RPMI8226 (cell line): ENCODE data around the gene CREG2.

Experiments
- DNase-seq: peaks from one replicate; pipeline ENCODE4 v3.0.0-alpha.2; 2015

The CREG2 gene

DNA sequence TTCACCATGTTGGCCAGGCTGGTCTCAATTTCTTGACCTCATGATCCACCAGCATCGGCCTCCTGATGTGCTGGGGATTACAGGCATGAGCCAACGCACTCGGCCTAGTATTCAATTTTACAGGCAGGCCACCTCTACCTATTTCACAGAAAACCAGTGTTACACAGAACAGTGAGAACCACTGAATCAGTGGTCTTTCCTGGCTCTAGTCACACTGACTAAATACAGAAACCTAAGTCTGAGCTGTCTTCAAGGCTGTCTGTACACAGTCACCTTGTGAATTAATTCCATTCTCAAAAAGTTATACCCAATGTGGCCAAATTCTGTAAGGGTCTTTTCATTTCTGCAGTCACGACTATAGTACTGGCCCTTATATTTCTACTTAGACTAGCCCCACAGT, 82.3 kb downstream of the CREG2 start:
- no peak for DNase-seq

DNA sequence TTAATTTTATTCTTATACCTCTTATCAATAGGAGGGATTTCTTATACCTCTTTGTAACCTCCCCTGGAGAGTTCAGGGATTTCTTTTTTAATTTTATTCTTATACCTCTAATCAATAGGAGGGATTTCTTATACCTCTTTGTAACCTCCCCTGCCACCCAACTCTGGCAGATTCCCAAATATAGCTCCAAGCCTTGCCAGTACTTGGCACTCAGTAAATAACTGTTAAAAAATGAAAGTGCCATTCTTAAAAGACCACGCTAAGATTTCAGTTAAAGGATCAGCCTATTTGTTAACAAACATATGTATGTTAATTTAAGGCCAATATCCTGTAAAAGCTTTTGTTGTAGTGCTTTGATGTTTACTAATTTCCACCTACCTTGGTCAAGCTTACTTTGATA, 83.6 kb downstream of the CREG2 start:
- DNase-seq = no peak

DNA sequence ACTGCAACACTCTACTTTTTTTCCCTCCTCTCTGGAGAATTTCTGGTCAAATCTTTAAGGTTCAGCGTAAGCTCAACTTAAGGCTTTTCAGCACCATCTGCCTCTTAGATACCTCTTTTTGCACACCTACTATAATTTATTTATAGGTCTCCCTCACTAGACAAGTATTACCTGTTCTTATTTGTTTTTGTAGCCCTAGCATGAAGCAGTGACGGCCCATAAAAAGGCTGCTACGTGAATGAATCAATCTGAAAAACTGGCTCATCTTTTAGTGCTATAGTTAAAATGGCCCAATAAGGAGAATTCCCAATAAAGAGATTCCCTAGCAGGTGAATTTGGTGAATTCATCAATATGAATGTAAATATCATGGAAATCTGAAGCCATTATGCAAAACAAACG, 85.3 kb downstream of the CREG2 start:
- DNase-seq = no peak

DNA sequence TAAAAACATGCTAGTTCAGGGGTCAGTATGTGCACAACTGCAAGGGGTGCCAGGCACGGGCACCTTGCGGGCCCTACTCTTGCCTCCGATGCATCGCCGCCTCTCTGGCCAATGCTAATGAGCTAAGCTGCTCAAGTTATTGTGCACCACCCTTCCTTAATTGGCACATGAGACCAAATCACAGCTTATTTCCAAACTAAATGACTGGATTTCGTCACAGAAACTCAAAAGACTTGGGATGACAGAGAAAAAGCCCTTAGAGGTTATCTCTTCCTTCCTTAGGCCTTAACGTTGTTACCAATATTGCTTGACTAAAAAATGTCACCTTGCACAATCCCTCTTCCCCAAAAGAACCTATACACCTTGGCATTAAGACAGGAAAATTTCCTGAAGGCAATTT, 86.5 kb downstream of the CREG2 start:
- no peak for DNase-seq

DNA sequence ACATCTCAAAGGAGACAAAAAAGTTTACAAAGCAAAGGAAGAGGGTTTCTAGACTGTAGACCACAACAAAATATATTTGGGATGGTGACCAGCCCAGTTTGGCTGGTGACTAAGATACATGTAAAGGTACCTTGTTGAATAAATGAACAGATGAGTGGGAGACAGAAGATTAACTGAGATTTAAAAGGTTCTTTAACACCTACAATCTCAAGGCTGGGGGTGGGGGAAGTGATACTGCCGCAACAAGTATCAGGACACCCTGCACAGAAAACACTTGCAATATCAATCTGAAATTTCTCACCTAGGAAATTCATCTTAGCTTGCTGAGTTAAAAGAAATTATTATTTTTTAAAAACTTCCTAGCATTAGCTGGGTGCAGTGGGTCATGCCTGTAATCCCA, 87.1 kb downstream of the CREG2 start:
- DNase-seq = no peak

DNA sequence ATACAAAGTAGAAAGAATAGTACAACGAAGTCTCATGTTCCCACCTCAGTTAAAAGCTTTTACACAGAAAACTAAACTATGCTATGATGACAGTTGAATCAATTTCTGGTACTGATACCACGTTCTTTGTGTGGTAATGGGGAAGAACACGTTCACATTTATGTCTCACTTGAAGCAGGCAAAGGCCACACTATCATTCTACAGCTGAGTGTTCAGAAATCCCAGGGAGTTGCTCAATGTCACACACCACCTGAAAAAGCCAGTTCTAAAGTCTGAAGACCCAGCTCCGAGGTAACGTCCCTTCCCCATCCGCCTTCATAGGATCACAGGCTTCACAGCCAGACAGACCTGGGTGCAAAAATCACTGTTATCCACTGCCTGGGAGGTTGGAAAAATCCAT, 87.7 kb downstream of the CREG2 start:
- no peak for DNase-seq

DNA sequence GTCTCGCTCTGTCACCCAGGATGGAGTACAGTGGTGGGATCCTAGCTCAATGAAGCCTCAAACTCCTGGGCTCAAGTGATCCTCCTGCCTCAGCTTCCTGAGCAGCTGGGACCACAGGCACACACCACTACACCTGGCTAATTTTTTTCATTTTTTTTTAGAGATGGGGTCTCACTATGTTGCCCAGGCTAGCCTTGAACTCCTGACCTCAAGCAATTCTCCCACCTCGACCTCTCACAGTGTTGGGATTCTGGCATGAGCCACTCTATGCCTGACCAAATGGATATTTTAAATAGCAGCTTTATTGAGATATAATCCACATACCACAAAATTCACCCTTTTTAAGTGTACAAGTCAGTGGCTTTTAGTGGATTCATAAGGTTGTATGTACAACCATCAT, 89.9 kb downstream of the CREG2 start:
- DNase-seq = no peak

DNA sequence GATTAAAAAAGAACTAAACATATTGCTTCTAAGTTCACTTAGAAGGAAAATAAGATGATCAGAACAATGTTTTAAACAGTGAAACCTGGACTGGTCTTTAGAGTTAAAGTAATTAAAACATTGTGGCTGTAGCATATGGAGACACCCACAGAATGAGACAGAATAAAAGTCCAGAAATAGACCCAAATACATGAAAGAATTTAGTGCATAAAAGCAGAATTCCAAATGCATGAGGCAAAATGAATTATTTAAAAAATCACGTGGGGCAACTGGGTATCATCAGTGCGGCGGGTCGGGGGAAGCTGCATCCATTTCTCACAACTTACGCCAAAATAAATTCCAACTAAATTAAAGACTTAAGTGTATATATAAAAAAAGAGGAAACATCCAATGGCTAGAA, 90.9 kb downstream of the CREG2 start:
- DNase-seq = no peak

DNA sequence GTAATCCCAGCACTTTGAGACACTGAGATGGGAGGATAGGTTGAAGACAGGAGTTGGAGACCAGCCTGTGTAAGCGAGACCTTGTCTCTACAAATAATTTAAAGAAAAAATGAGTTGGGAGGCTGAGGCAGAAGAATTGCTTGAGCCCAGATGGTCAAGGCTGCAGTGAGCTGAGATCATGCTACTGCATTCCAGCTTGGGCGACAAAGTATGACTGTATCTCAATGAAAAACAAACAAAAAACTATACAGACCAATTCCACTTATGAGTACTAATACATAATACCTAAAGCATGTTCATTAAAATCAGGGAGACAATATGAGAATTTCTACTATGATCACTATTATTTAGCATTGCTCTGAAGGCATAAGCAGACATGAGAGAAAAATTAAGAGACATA, 91.4 kb downstream of the CREG2 start:
- no peak for DNase-seq
